GM19023 (cell line): ENCODE data around the gene SUSD4.

ENCODE experiments used
- ATAC-seq: cut with Tn5 transposase; IDR thresholded peaks from one replicate; pipeline ENCODE4 v1.9.1; 2021; ENCODE audit warnings: mild to moderate bottlenecking, moderate library complexity; ENCODE audit not compliant: unreplicated experiment

SUSD4 gene

GRCh38 chr1:223363057-223363855 lies 720 bp downstream of the SUSD4 start:
- no peak for ATAC-seq

- no peak for ATAC-seq
Measured at GRCh38 chr1:223358826-223359225, 5.2 kb downstream of the SUSD4 start.

GRCh38 chr1:223355699-223356098 lies 8.3 kb downstream of the SUSD4 start:
- no peak for ATAC-seq

- ATAC-seq = no peak
Measured at GRCh38 chr1:223353939-223354338, 10.0 kb downstream of the SUSD4 start.

- ATAC-seq = no peak
Measured at GRCh38 chr1:223352944-223353343, 11.0 kb downstream of the SUSD4 start.

- no peak for ATAC-seq
Measured at GRCh38 chr1:223350361-223350908, 13.5 kb downstream of the SUSD4 start.

- ATAC-seq = no peak
Measured at GRCh38 chr1:223349241-223349640, 14.7 kb downstream of the SUSD4 start.

- no peak for ATAC-seq
Measured at GRCh38 chr1:223348439-223348838, 15.5 kb downstream of the SUSD4 start.

GRCh38 chr1:223347583-223347982 lies 16.4 kb downstream of the SUSD4 start:
- ATAC-seq = no peak

- ATAC-seq = no peak
Measured at GRCh38 chr1:223346311-223346710, 17.7 kb downstream of the SUSD4 start.

- ATAC-seq = no peak
Measured at GRCh38 chr1:223345720-223346119, 18.3 kb downstream of the SUSD4 start.

- no peak for ATAC-seq
Measured at GRCh38 chr1:223344491-223344890, 19.5 kb downstream of the SUSD4 start.

- no peak for ATAC-seq
Measured at GRCh38 chr1:223343692-223344091, 20.3 kb downstream of the SUSD4 start.

GRCh38 chr1:223341121-223341520 lies 22.9 kb downstream of the SUSD4 start:
- no peak for ATAC-seq

- no peak for ATAC-seq
Measured at GRCh38 chr1:223340637-223341036, 23.3 kb downstream of the SUSD4 start.

GRCh38 chr1:223339861-223340260 lies 24.1 kb downstream of the SUSD4 start:
- no peak for ATAC-seq

GRCh38 chr1:223338811-223339746 lies 24.9 kb downstream of the SUSD4 start:
- ATAC-seq = no peak

GRCh38 chr1:223337174-223337869 lies 26.7 kb downstream of the SUSD4 start:
- no peak for ATAC-seq

GRCh38 chr1:223334156-223334555 lies 29.8 kb downstream of the SUSD4 start:
- ATAC-seq = no peak

GRCh38 chr1:223332997-223333396 lies 31.0 kb downstream of the SUSD4 start:
- ATAC-seq = no peak

GRCh38 chr1:223331929-223332328 lies 32.0 kb downstream of the SUSD4 start:
- no peak for ATAC-seq
